ENCODE results near the gene MAPKAP1. TPM values are rescaled to one million over a fixed set of nuclear protein-coding genes. Genes with fewer than 3 reads are reported as not detected.

The MAPKAP1 gene
- total RNA-seq, 2 experiments from 2014 or later: 66.2 to 78.8 TPM

DNA sequence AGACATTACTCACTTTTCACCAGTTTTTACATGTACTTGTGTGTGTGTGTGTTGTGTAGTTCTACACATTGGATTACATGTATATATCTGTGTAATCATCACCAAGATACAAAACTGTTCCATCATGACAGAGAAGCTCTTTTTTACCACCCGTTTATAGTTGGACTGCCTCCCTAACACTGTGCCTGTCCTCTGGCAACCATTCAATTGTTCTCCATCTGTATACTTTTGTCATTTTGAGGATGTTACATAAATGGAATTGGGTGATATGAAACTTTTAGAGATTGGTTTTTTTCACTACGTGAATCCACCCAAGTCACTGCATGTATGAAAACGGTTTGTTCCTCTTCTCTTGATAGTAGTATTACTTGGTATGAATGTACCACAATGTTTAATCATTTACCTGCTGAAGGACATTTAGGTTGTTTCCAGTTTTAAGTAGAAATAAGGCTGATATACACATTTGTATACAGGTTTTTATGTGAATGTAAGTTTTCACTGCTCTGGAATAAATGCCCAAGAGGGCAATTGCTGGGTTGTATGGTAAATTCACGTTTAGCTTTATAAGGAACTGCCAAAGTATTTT, 126.2 kb downstream of the MAPKAP1 start:
- Histone ChIP-seq H2AFZ (ENCODE audit: low read length) (no peak overlapping the region), H3K9me3 (ENCODE audit: low read length) (no peaks in the 10 kb centered on the region), H3K4me3 (ENCODE audit: low read depth, low read length, poor library complexity, severe bottlenecking) (no peak overlapping the region), H3K4me2 (ENCODE audit: low read length) (no peak overlapping the region), H3K79me2 (ENCODE audit: insufficient read depth, low read depth, low read length) (no peaks in the 10 kb centered on the region), H3K9me2 (ENCODE audit: insufficient read depth, low read length) (no peaks in the 10 kb centered on the region), H3K27ac (ENCODE audit: low read depth, low read length, poor library complexity, severe bottlenecking) (no peak overlapping the region), H3K4me1 (ENCODE audit: insufficient read depth, low read length, poor library complexity, severe bottlenecking) (no peaks in the 10 kb centered on the region), H4K20me1 (ENCODE audit: insufficient read depth, low read length) (no peaks in the 10 kb centered on the region), H3K36me3 (ENCODE audit: insufficient read depth, low read length) (no peaks in the 10 kb centered on the region)
- intact Hi-C loops (cut with micrococcal nuclease; ENCODE audit: unreplicated experiment): no loop called here
- ChIA-PET POLR2A (interaction anchor here (0.7 to 1.7 kb wide), 2 partner anchors 12 to 746 kb away, joined by 3 to 4 read pairs; no protein-coding TSS in a partner anchor), CTCF (ENCODE audit: unreplicated experiment) (no interaction called here)
- DNase-seq (ENCODE audit: low spot score): no peak
- TF ChIP-seq CTCF (conservative IDR thresholded peaks at IDR 0.05; ENCODE audit: low read length) (no peak), EZH2phosphoT487 (IDR thresholded peaks at IDR 0.05; ENCODE audit: borderline replicate concordance, low read depth, low read length) (no peak)
- BruUV-seq (replicated peaks): no TSS peak

DNA sequence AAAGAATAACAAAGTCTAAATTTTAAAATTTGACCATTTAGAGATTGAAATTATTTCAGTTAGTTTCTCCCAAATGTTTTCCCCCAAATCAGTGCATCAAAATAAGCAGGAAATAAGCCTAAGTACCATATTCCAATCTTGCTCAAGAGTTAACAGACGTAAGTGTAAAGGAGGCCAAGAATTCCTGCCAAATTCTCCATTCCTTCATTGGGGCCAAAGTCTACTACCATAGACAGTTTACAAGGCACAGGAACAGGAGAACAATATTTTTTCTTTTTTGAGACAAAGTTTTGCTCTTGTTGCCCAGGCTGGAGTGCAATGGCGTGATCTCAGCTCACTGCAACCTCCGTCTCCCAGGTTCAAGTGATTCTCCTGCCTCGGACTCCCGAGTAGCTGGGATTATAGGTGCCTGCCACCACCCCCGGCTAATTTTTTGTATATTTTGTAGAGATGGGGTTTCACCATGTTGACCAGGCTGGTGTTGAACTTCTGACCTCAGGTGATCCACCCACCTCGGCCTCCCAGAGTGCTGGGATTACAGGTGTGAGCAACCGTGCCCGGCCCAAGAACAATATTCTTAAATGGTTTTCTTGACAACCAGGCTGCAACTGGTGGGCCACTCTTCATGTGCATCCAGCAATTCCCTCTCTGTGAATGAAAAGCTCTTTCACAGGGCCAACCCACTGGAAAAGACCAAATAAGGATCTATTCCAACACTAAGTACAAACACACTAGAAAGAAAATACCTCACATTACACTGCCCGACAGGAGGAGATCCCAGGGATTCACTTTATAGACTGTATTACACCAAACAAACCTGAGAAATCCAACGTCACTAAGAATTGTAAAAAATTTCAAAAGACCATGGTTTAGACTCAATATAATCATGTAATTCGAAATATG, 127.7 kb downstream of the MAPKAP1 start:
- no TSS peak for BruUV-seq (replicated peaks)
- CTCF ChIA-PET (ENCODE audit: unreplicated experiment): no interaction called here
- intact Hi-C loops (cut with micrococcal nuclease; ENCODE audit: unreplicated experiment): no loop called here

More for the DNA sequence above, 127.7 kb downstream of the MAPKAP1 start:
- Histone ChIP-seq H3K79me2 (ENCODE audit: insufficient read depth, low read depth, low read length) (no peaks in the 10 kb centered on the region), H3K9me2 (ENCODE audit: insufficient read depth, low read length) (no peaks in the 10 kb centered on the region), H3K9me3 (ENCODE audit: low read length) (no peaks in the 10 kb centered on the region), H2AFZ (ENCODE audit: low read length) (no peak overlapping the region), H3K4me1 (ENCODE audit: insufficient read depth, low read length, poor library complexity, severe bottlenecking) (no peaks in the 10 kb centered on the region), H4K20me1 (ENCODE audit: insufficient read depth, low read length) (no peaks in the 10 kb centered on the region), H3K27ac (ENCODE audit: low read depth, low read length, poor library complexity, severe bottlenecking) (no peak overlapping the region), H3K4me2 (ENCODE audit: low read length) (no peak overlapping the region), H3K36me3 (ENCODE audit: insufficient read depth, low read length) (no peaks in the 10 kb centered on the region), H3K4me3 (ENCODE audit: low read depth, low read length, poor library complexity, severe bottlenecking) (no peak overlapping the region)
- TF ChIP-seq CTCF (conservative IDR thresholded peaks at IDR 0.05; ENCODE audit: low read length) (no peak), EZH2phosphoT487 (IDR thresholded peaks at IDR 0.05; ENCODE audit: borderline replicate concordance, low read depth, low read length) (no peak)
- POLR2A ChIA-PET: no interaction called here
- DNase-seq (ENCODE audit: low spot score): no peak
